ENCODE data around the gene LRBA. TPM values are rescaled to one million over a fixed set of nuclear protein-coding genes. Genes with fewer than 3 reads are reported as not detected.

Gene LRBA
- total RNA-seq, 1 donor from 2014 or later: 28.2 TPM

DNA sequence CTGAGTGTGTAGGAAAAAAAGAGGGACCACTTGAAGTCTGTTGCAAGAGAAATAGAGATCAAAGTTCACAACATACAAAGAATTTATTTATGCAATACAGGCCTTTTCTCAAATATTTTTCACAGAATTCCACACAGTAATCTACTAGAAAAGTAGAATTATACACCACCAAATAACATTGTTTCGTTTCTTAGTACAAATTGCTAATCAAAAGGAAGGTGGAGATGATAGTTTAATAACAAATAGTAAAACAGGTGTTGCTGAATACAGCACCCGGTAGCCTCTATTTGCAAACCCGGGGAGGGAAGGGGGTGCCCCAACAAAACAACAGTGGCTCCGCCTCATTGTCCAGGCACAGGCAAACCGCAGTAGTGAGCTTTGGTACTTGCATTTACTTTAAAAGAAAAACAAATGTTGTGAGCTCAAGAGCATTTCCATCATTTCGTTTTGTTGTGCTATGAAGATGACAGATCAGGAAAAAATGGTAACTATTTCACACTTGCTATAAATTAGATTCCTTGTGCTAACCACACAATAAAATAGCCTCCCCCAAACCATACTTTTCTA is 750.4 kb downstream of the LRBA start:
- TF ChIP-seq, protein P1, sequence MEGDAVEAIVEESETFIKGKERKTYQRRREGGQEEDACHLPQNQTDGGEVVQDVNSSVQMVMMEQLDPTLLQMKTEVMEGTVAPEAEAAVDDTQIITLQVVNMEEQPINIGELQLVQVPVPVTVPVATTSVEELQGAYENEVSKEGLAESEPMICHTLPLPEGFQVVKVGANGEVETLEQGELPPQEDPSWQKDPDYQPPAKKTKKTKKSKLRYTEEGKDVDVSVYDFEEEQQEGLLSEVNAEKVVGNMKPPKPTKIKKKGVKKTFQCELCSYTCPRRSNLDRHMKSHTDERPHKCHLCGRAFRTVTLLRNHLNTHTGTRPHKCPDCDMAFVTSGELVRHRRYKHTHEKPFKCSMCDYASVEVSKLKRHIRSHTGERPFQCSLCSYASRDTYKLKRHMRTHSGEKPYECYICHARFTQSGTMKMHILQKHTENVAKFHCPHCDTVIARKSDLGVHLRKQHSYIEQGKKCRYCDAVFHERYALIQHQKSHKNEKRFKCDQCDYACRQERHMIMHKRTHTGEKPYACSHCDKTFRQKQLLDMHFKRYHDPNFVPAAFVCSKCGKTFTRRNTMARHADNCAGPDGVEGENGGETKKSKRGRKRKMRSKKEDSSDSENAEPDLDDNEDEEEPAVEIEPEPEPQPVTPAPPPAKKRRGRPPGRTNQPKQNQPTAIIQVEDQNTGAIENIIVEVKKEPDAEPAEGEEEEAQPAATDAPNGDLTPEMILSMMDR (conservative IDR thresholded peaks at IDR 0.05): no peak
- H3K36me3 Mint-ChIP-seq (ENCODE audit: low read depth): peaks cover 58% of the 10 kb centered on the region
- H3K9me3 Mint-ChIP-seq: peaks cover 9% of the 10 kb centered on the region
- DNase-seq (ENCODE audit: low read depth, low spot score): no peak
- no peak overlapping the region for H3K27ac Mint-ChIP-seq (ENCODE audit: unreplicated experiment)
- H3K4me1 Mint-ChIP-seq: peaks cover 11% of the 10 kb centered on the region
- H3K27me3 Mint-ChIP-seq (ENCODE audit: low read depth): no peaks in the 10 kb centered on the region
- no peak overlapping the region for H3K4me3 Mint-ChIP-seq

DNA sequence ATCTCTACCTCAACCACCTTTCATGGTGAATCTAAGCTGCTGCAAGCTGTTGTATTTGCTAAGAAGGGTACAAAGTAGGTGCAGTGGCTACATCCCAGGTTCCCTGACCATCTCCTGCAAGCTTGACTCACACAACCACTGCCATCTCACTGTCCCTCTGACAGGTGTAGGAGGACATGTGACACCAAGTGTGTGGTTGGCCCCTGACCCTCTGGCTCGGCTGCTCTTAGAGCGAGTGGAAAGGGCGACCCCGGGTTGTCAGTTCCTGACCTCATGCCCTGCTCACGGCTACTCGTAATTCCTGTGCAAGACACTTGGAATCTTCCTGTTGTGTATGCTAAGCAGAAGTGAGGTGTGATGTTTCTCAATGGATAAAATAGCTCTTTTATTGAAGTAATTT is 752.5 kb downstream of the LRBA start:
- TF ChIP-seq, protein P1 (conservative IDR thresholded peaks at IDR 0.05): no peak
- Mint-ChIP-seq H3K27me3 (ENCODE audit: low read depth) (no peaks in the 10 kb centered on the region), H3K36me3 (ENCODE audit: low read depth) (peaks cover 47% of the 10 kb centered on the region), H3K9me3 (peaks cover 9% of the 10 kb centered on the region), H3K4me3 (no peak overlapping the region), H3K4me1 (peaks cover 21% of the 10 kb centered on the region), H3K27ac (ENCODE audit: unreplicated experiment) (no peak overlapping the region)
- DNase-seq (ENCODE audit: low read depth, low spot score): no peak

DNA sequence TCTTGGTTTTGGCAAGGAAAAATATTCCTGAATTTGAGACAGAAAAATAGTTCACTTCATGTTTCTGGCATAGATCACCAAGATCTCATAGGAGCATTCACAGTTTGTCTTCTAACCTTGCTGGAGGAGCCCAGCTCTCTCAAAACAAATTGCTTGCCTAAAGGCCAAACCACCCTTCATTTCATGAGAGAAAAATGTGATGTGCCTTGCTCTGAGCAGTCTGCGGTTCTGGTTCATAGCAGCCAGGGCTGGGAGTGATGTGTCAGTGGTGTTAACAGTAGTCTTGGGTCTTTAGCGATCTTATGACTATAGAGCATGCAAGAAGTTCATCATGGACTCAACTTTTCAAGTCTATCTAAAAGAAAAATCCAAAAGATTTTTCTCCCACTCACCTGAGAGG is 753.5 kb downstream of the LRBA start:
- DNase-seq (ENCODE audit: low read depth, low spot score): no peak
- TF ChIP-seq, protein P1 (conservative IDR thresholded peaks at IDR 0.05): no peak
- Mint-ChIP-seq H3K4me1 (peaks cover 28% of the 10 kb centered on the region), H3K36me3 (ENCODE audit: low read depth) (peaks cover 38% of the 10 kb centered on the region), H3K4me3 (no peak overlapping the region), H3K27me3 (ENCODE audit: low read depth) (no peaks in the 10 kb centered on the region), H3K27ac (ENCODE audit: unreplicated experiment) (no peak overlapping the region), H3K9me3 (peaks cover 3% of the 10 kb centered on the region)

DNA sequence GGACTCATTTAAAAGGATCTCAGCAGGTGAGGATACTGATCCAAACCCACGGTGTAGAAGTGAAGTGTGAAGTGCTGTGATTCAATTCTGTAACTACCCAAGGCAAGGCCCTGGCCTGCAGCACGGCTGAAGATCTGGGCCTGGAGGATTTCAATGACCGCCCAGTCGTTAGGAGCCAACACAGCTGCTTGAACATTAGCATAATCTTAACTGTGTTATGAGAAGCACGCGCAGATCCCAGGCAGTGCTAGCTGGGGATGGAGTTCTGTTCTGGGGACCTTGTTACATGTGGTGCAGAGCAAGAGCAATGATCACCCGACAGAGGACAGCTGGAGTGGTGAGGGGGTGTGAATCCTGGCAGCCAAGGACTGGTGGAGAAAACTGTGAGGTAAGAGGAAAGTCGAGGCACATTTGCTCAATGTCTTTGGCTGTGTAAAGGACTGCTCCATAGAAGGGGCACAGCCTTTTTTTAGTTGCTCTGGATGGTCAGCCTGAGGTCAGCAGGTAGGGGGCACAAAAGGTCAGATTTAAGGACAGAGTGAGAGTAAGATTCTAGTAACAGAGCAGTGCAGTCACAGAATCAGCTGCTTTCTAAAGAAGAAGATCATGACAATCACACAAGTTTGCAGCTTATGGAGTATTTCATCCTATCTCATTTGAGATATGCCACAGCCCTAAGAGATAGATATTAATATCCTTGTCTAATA is 755.1 kb downstream of the LRBA start:
- peaks cover 33% of the 10 kb centered on the region for H3K36me3 Mint-ChIP-seq (ENCODE audit: low read depth)
- DNase-seq (ENCODE audit: low read depth, low spot score): no peak
- H3K27me3 Mint-ChIP-seq (ENCODE audit: low read depth): no peaks in the 10 kb centered on the region

DNA sequence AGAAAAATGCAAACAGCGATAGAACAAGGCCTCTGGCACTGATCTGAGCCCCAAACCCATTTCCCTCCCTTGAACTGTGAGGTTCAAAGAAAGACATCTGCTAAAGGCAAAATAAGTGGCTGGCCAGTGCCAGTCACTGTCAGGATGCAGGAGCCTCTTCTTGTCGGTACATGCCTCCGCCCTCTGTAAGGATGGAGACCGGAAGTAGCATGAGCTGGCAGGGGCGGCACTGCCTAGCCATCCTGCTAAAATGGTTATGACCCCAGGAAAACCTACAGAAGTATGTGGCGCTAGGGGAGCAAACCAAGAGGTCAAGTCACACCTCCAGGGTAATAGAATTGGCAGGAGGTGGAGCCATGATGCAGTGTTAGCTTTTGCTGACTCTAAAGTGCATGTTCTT is 756.5 kb downstream of the LRBA start:
- TF ChIP-seq, protein P1 (conservative IDR thresholded peaks at IDR 0.05): no peak
- H3K4me3 Mint-ChIP-seq: no peak overlapping the region
- no peaks in the 10 kb centered on the region for H3K9me3 Mint-ChIP-seq
- peaks cover 39% of the 10 kb centered on the region for H3K4me1 Mint-ChIP-seq
- H3K27ac Mint-ChIP-seq (ENCODE audit: unreplicated experiment): no peak overlapping the region
- H3K27me3 Mint-ChIP-seq (ENCODE audit: low read depth): no peaks in the 10 kb centered on the region
- DNase-seq (ENCODE audit: low read depth, low spot score): no peak
- peaks cover 36% of the 10 kb centered on the region for H3K36me3 Mint-ChIP-seq (ENCODE audit: low read depth)

More for the DNA sequence above, 755.1 kb downstream of the LRBA start:
- peaks cover 39% of the 10 kb centered on the region for H3K4me1 Mint-ChIP-seq
- H3K4me3 Mint-ChIP-seq: no peak overlapping the region
- H3K27ac Mint-ChIP-seq (ENCODE audit: unreplicated experiment): peak overlapping the region; percentile 16
- TF ChIP-seq, protein P1 (conservative IDR thresholded peaks at IDR 0.05): no peak
- H3K9me3 Mint-ChIP-seq: no peaks in the 10 kb centered on the region
